ENCODE results near the gene BBOX1. TPM values are rescaled to one million over a fixed set of nuclear protein-coding genes. Genes with fewer than 3 reads are reported as not detected.

Gene BBOX1
- total and polyA plus RNA-seq, 2 donors (not counting 3 experiments of a cell fraction or from before 2014, with no cell fraction given) = not detected

GRCh38 chr11:27024865-27025264 is 15.8 kb upstream of the BBOX1 start:
- ChIA-PET POLR2A (no interaction called here), CTCF (no interaction called here)
- Histone ChIP-seq H3K27me3 (ENCODE audit: control insufficient read depth in 2 of 2, insufficient read depth in 2 of 2, low read length in 2 of 2) (no peaks in the 10 kb centered on the region), H3K9ac (replicated peaks; ENCODE audit: extremely low read depth, insufficient read depth, low read length) (no peak overlapping the region), H2AFZ (ENCODE audit: low read depth, low read length) (no peak overlapping the region), H3K79me2 (ENCODE audit: control insufficient read depth, insufficient read depth, low read length) (no peaks in the 10 kb centered on the region), H3K4me3 (replicated peaks in 1 of 3; ENCODE audit: insufficient read depth in 1 of 3, low read depth in 1 of 3, low read length in 3 of 3) (no peak overlapping the region), H3K9me1 (replicated peaks; ENCODE audit: control insufficient read depth, extremely low read depth, insufficient read depth, low read length) (no peaks in the 10 kb centered on the region), H3K4me1 (ENCODE audit: control insufficient read depth, extremely low read depth, insufficient read depth, low read length) (no peaks in the 10 kb centered on the region), H3K36me3 (ENCODE audit: control insufficient read depth in 2 of 2, extremely low read depth in 1 of 2, insufficient read depth in 2 of 2, low read length in 2 of 2) (no peaks in the 10 kb centered on the region), H4K20me1 (replicated peaks; ENCODE audit: control insufficient read depth, extremely low read depth, insufficient read depth, low read length) (no peaks in the 10 kb centered on the region), H3K27ac (ENCODE audit: insufficient read depth, low read depth, low read length) (no peak overlapping the region), H3K9me3 (replicated peaks; ENCODE audit: control insufficient read depth, insufficient read depth, low read length) (no peaks in the 10 kb centered on the region), H3K4me2 (ENCODE audit: insufficient read depth, low read length) (no peak overlapping the region)
- no peak for TF ChIP-seq FOS (IDR thresholded peaks at IDR 0.05; ENCODE audit: borderline replicate concordance, insufficient read depth, low read length)
- no peak for TF ChIP-seq MYC (IDR thresholded peaks at IDR 0.05; ENCODE audit: low read depth, low read length)
- TF ChIP-seq GATA2 (IDR thresholded peaks at IDR 0.05; ENCODE audit: insufficient read depth, insufficient read length, low read depth, low read length) = no peak
- no peak for TF ChIP-seq MAX (IDR thresholded peaks at IDR 0.05; ENCODE audit: insufficient read depth, insufficient read length)
- no peak for TF ChIP-seq JUN (IDR thresholded peaks at IDR 0.05; ENCODE audit: borderline replicate concordance, insufficient read depth, insufficient read length, low read depth)
- dilution Hi-C loops (cut with MboI; ENCODE audit: extremely low pct_ligation_motif_present, low sequenced_read_pairs) = no loop called here
- DNase-seq (ENCODE audit: low read depth, low spot score) (no peak), FAIRE-seq (no peak)
- BruUV-seq (replicated peaks) = no TSS peak
- intact Hi-C loops (cut with micrococcal nuclease) = no loop called here

GRCh38 chr11:27025312-27025955 is 15.2 kb upstream of the BBOX1 start:
- no peaks in the 10 kb centered on the region for H4K20me1 ChIP-seq (replicated peaks; ENCODE audit: control insufficient read depth, extremely low read depth, insufficient read depth, low read length)

More at GRCh38 chr11:27025312-27025955, 15.2 kb upstream of the BBOX1 start:
- Histone ChIP-seq H3K27me3 (ENCODE audit: control insufficient read depth in 2 of 2, insufficient read depth in 2 of 2, low read length in 2 of 2) (no peaks in the 10 kb centered on the region), H3K9ac (replicated peaks; ENCODE audit: extremely low read depth, insufficient read depth, low read length) (no peak overlapping the region), H3K27ac (ENCODE audit: insufficient read depth, low read depth, low read length) (no peak overlapping the region), H3K9me3 (replicated peaks; ENCODE audit: control insufficient read depth, insufficient read depth, low read length) (no peaks in the 10 kb centered on the region), H3K79me2 (ENCODE audit: control insufficient read depth, insufficient read depth, low read length) (no peaks in the 10 kb centered on the region), H3K4me1 (ENCODE audit: control insufficient read depth, extremely low read depth, insufficient read depth, low read length) (no peaks in the 10 kb centered on the region), H3K9me1 (replicated peaks; ENCODE audit: control insufficient read depth, extremely low read depth, insufficient read depth, low read length) (no peaks in the 10 kb centered on the region), H3K36me3 (ENCODE audit: control insufficient read depth in 2 of 2, extremely low read depth in 1 of 2, insufficient read depth in 2 of 2, low read length in 2 of 2) (no peaks in the 10 kb centered on the region), H3K4me2 (ENCODE audit: insufficient read depth, low read length) (no peak overlapping the region), H2AFZ (ENCODE audit: low read depth, low read length) (no peak overlapping the region), H3K4me3 (replicated peaks in 1 of 3; ENCODE audit: insufficient read depth in 1 of 3, low read depth in 1 of 3, low read length in 3 of 3) (no peak overlapping the region)
- TF ChIP-seq CTCF (IDR thresholded peaks at IDR 0.05; ENCODE audit: extremely low read depth in 1 of 2, insufficient read depth in 1 of 2, low read depth in 1 of 2, low read length in 2 of 2) (no peak), GATA2 (IDR thresholded peaks at IDR 0.05; ENCODE audit: insufficient read depth, insufficient read length, low read depth, low read length) (no peak), POLR2AphosphoS5 (IDR thresholded peaks at IDR 0.05; ENCODE audit: insufficient read depth, low read depth, low read length) (no peak), JUN (IDR thresholded peaks at IDR 0.05; ENCODE audit: borderline replicate concordance, insufficient read depth, insufficient read length, low read depth) (no peak), POLR2A (IDR thresholded peaks at IDR 0.05; ENCODE audit: low read depth, low read length) (no peak), FOS (IDR thresholded peaks at IDR 0.05; ENCODE audit: borderline replicate concordance, insufficient read depth, low read length) (no peak), MYC (IDR thresholded peaks at IDR 0.05; ENCODE audit: low read depth, low read length) (no peak), MAX (IDR thresholded peaks at IDR 0.05; ENCODE audit: insufficient read depth, insufficient read length) (no peak), EZH2 (IDR thresholded peaks at IDR 0.05; ENCODE audit: borderline replicate concordance, low read depth, low read length, severe bottlenecking) (no peak)
- CTCF ChIA-PET = no interaction called here
- intact Hi-C loops (cut with micrococcal nuclease) (no loop called here), dilution Hi-C loops (cut with MboI; ENCODE audit: extremely low pct_ligation_motif_present, low sequenced_read_pairs) (no loop called here)
- FAIRE-seq (no peak), DNase-seq (ENCODE audit: low read depth, low spot score) (no peak)
- POLR2A ChIA-PET = no interaction called here
- no TSS peak for BruUV-seq (replicated peaks)
